ENCODE measurements around the gene TEKTIP1.

- no peak for TF ChIP-seq EP300 (IDR thresholded peaks at IDR 0.05)
- no peak for TF ChIP-seq CTCF (IDR thresholded peaks at IDR 0.05)
These were observed 20.3 kb upstream of the TEKTIP1 start for GRCh38 chr19:3518659-3519058.
